K562 (cell line): ENCODE measurements around the gene RPS19BP1. TPM values are rescaled to one million over a fixed set of nuclear protein-coding genes. Genes with fewer than 3 reads are reported as not detected.

Source experiments
- CTCF ChIP-seq, 3 experiments: IDR thresholded peaks in 2 of 3; conservative IDR thresholded peaks in 1 of 3; 2 replicates each; pipeline ENCODE4 v1.5.1; 2011 to 2012; ENCODE audit warnings: low read length in 3 of 3, mild to moderate bottlenecking in 3 of 3, control low read depth in 2 of 3, improper control_type of control experiment in 1 of 3, inconsistent platforms in 1 of 3, low read depth in 1 of 3, mixed read lengths in 1 of 3, moderate library complexity in 1 of 3; ENCODE audit not compliant: insufficient read depth in 2 of 3
- HCFC1 ChIP-seq: IDR thresholded peaks from 2 replicates; pipeline ENCODE4 v1.6.1; 2012; ENCODE audit warnings: low read depth, low read length, improper control_type of control experiment
- HDAC3 ChIP-seq: fragments of 450-650 bp; IDR thresholded peaks from 2 replicates; pipeline ENCODE4 v1.6.1; 2018; ENCODE audit warnings: borderline replicate concordance, mild to moderate bottlenecking, moderate library complexity; ENCODE audit not compliant: partially characterized antibody
- HNRNPL ChIP-seq: fragments of 200-400 bp; formaldehyde crosslinking; IDR thresholded peaks from 2 replicates; pipeline ENCODE4 v1.6.1; 2017; ENCODE audit warnings: low read depth, mild to moderate bottlenecking, low read length
- NCOA2 ChIP-seq, 2 experiments: fragments of 450-650 bp; IDR thresholded peaks; 2 replicates each; pipeline ENCODE4 v1.6.1; 2018; ENCODE audit warnings: mild to moderate bottlenecking in 2 of 2, moderate library complexity in 1 of 2; ENCODE audit not compliant: partially characterized antibody in 2 of 2
- NFXL1 ChIP-seq: fragments of 450-650 bp; formaldehyde crosslinking; IDR thresholded peaks from 2 replicates; pipeline ENCODE4 v1.4.0; 2021; ENCODE audit warnings: mild to moderate bottlenecking
- PBX2 ChIP-seq, 2 experiments: IDR thresholded peaks in 1 of 2; conservative IDR thresholded peaks in 1 of 2; 2 replicates each; pipeline ENCODE4 v1.6.1; 2016; ENCODE audit warnings: low read depth in 2 of 2, mild to moderate bottlenecking in 1 of 2, missing compliant biosample characterization in 1 of 2, missing genetic modification characterization in 1 of 2, moderate library complexity in 1 of 2
- PKNOX1 ChIP-seq: fragments of 450-650 bp; IDR thresholded peaks from 2 replicates; pipeline ENCODE4 v1.6.1; 2016
- POLR2G ChIP-seq: fragments of 200-400 bp; formaldehyde crosslinking; IDR thresholded peaks from 2 replicates; pipeline ENCODE4 v1.6.1; 2017; ENCODE audit warnings: low read depth, mild to moderate bottlenecking, antibody characterized with exemption, low read length, moderate library complexity
- PRDM10 ChIP-seq: fragments of 450-650 bp; IDR thresholded peaks from 2 replicates; pipeline ENCODE4 v1.6.1; 2018; ENCODE audit not compliant: partially characterized antibody
- RFX5 ChIP-seq: IDR thresholded peaks from 2 replicates; pipeline ENCODE4 v1.6.1; 2011; ENCODE audit warnings: low read depth, mild to moderate bottlenecking, improper control_type of control experiment, low read length
- STAG1 ChIP-seq: sonication (generic); formaldehyde crosslinking; IDR thresholded peaks from 2 replicates; pipeline ENCODE4 v1.5.0; 2020; ENCODE audit warnings: missing genetic modification reagents, borderline replicate concordance
- TBP ChIP-seq: optimal IDR thresholded peaks from 2 replicates; pipeline ENCODE3; 2011; ENCODE audit warnings: low read depth, low read length, improper control_type of control experiment
- XRCC4 ChIP-seq: IDR thresholded peaks from one replicate; pipeline ENCODE4 v1.6.1; 2011; ENCODE audit not compliant: insufficient read depth, insufficient read length; ENCODE audit errors: extremely low read depth
- polyA plus RNA-seq, 8 experiments: library from polyadenylated mRNA; depleted of rRNA in 4 of 8; stranded (reverse) in 5 of 8; unstranded in 3 of 8; fragments of >200 nt; fragmentation: Nextera tagmentation in 2 of 8; fragmentation: Illumina TruSeq in 1 of 8; extraction: Ambion mirVana in 2 of 8; extraction: Trizol in 1 of 8; gene quantifications; 2 replicates each; pipeline versions ENCODE4 v1.2.1 to v1.2.3, GENCODE V29; 2011 to 2014; ENCODE audit warnings: inconsistent platforms in 1 of 8, missing spikeins in 1 of 8
- total RNA-seq, 7 experiments: library from RNA; depleted of rRNA in 6 of 7; stranded (reverse); fragments of >200 nt in 6 of 7; fragmentation: Illumina TruSeq in 2 of 7; extraction: Trizol in 2 of 7; gene quantifications; 2 replicates each; pipeline versions ENCODE4 v1.2.1 to v1.2.3, GENCODE V29; 2011 to 2021; ENCODE audit warnings: low replicate concordance in 1 of 7

The RPS19BP1 gene
- total and polyA plus RNA-seq, 9 of the 15 experiments (the other 6 are each of a cell fraction or from before 2014, with no cell fraction given): 3.0 to 223 (median 84.3) TPM

- TF ChIP-seq PBX2 (CRISPR knock-in tag; IDR thresholded peaks at IDR 0.05; ENCODE audit: low read depth): no peak; the same call in 1 of the 2 replicates
- TF ChIP-seq PBX2 (tag; conservative IDR thresholded peaks at IDR 0.05; ENCODE audit: low read depth): no peak
- 0 out of 2 replicates have a peak, but pooled peaks have one; percentile 58 for TF ChIP-seq NFXL1
- peak; percentile 8; the same call in 1 of the 2 replicates for TF ChIP-seq RFX5
- TF ChIP-seq STAG1 (CRISPR knock-in tag): 0 out of 2 replicates have a peak, but pooled peaks have one; percentile 33
- no peak for TF ChIP-seq NCOA2 (IDR thresholded peaks at IDR 0.05; ENCODE audit: partially characterized antibody in 2 of 2)
- peak; percentile 74 for TF ChIP-seq HNRNPL
- peak; percentile 13 for TF ChIP-seq HCFC1
- TF ChIP-seq XRCC4: no peak
- no peak for TF ChIP-seq PRDM10
- TF ChIP-seq HDAC3: peak; percentile 43
- peak; percentile 99 for TF ChIP-seq POLR2G
- TF ChIP-seq TBP: peak; percentile 98
- no peak for TF ChIP-seq CTCF (IDR thresholded peaks at IDR 0.05 in 2 of 3, conservative IDR thresholded peaks at IDR 0.05 in 1 of 3; ENCODE audit: insufficient read depth in 2 of 3, low read depth in 1 of 3, low read length in 3 of 3)
- no peak for TF ChIP-seq PKNOX1
Measured at GRCh38 chr22:39520226-39521105, 12.1 kb downstream of the RPS19BP1 start, which contains the start of gene ATF4 (continued).
